Liver (tissue), 9 donors: ENCODE data around the gene SECISBP2L. TPM values are rescaled to one million over a fixed set of nuclear protein-coding genes. Genes with fewer than 3 reads are reported as not detected.

Source experiments
- DNase-seq: peaks from one replicate; pipeline ENCODE4 v3.0.0-alpha.2; 2017; ENCODE audit warnings: low spot score
- H3K27ac ChIP-seq, 2 donors: one replicate each; pipeline ENCODE4 v1.7.0; 2013; ENCODE audit warnings: inconsistent platforms in 2 of 2, low read length in 2 of 2, control low read depth in 1 of 2, low read depth in 1 of 2, mild to moderate bottlenecking in 1 of 2
- H3K27me3 ChIP-seq, 4 donors: one replicate each; pipeline versions ENCODE4 v1.6.1 to v1.7.0; 2013; ENCODE audit warnings: low read length in 3 of 4, inconsistent platforms in 1 of 4, mild to moderate bottlenecking in 1 of 4, moderate library complexity in 1 of 4; ENCODE audit not compliant: control insufficient read depth in 4 of 4, insufficient read depth in 4 of 4
- H3K36me3 ChIP-seq, 4 donors: one replicate each; pipeline versions ENCODE4 v1.6.1 to v1.7.0; 2013; ENCODE audit warnings: low read length in 3 of 4, mild to moderate bottlenecking in 3 of 4, low read depth in 1 of 4, moderate library complexity in 1 of 4; ENCODE audit not compliant: control insufficient read depth in 4 of 4, insufficient read depth in 3 of 4
- H3K4me1 ChIP-seq, 4 donors: one replicate each; pipeline versions ENCODE4 v1.6.1 to v1.7.0; 2013; ENCODE audit warnings: low read length in 3 of 4, mild to moderate bottlenecking in 3 of 4, moderate library complexity in 1 of 4; ENCODE audit not compliant: control insufficient read depth in 4 of 4, insufficient read depth in 4 of 4
- H3K4me3 ChIP-seq, 3 donors: one replicate each; pipeline versions ENCODE4 v1.6.1 to v1.7.0; 2013; ENCODE audit warnings: low read length in 3 of 3, control low read depth in 1 of 3, low read depth in 1 of 3, mild to moderate bottlenecking in 1 of 3
- H3K9ac ChIP-seq, 2 donors: one replicate each; pipeline ENCODE4 v1.7.0; 2013; ENCODE audit warnings: low read length in 2 of 2, mild to moderate bottlenecking in 2 of 2, moderate library complexity in 2 of 2, control low read depth in 1 of 2, low read depth in 1 of 2
- H3K9me3 ChIP-seq, 4 donors: one replicate each; pipeline versions ENCODE4 v1.6.1 to v1.7.0; 2013; ENCODE audit warnings: low read length in 3 of 4; ENCODE audit not compliant: control insufficient read depth in 4 of 4
- ATF3 ChIP-seq: IDR thresholded peaks from 2 replicates; pipeline ENCODE4 v1.6.1; 2016; ENCODE audit warnings: antibody characterized with exemption
- CTCF ChIP-seq: fragments of 150-350 bp; IDR thresholded peaks from 2 replicates; pipeline ENCODE4 v1.5.1; 2017; ENCODE audit warnings: improper control_type of control experiment, low read depth, low read length; ENCODE audit not compliant: missing input control
- EGR1 ChIP-seq, 2 donors: IDR thresholded peaks; 2 replicates each; pipeline ENCODE4 v1.6.1; 2016 to 2018; ENCODE audit warnings: antibody characterized with exemption in 2 of 2, low read depth in 2 of 2
- FOXA1 ChIP-seq: IDR thresholded peaks from 2 replicates; pipeline ENCODE4 v1.6.1; 2016; ENCODE audit warnings: antibody characterized with exemption
- FOXA2 ChIP-seq: IDR thresholded peaks from 2 replicates; pipeline ENCODE4 v1.6.1; 2016; ENCODE audit warnings: antibody characterized with exemption
- GABPA ChIP-seq, 2 donors: IDR thresholded peaks in 1 of 2; conservative IDR thresholded peaks in 1 of 2; 2 replicates each; pipeline ENCODE4 v1.6.1; 2016; ENCODE audit warnings: antibody characterized with exemption in 2 of 2, mild to moderate bottlenecking in 1 of 2, moderate library complexity in 1 of 2
- HNF4G ChIP-seq: IDR thresholded peaks from 2 replicates; pipeline ENCODE4 v1.6.1; 2016; ENCODE audit warnings: antibody characterized with exemption
- NR2F2 ChIP-seq: IDR thresholded peaks from 2 replicates; pipeline ENCODE4 v1.6.1; 2016; ENCODE audit warnings: antibody characterized with exemption
- RAD21 ChIP-seq, 2 donors: IDR thresholded peaks; 2 replicates each; pipeline ENCODE4 v1.6.1; 2016; ENCODE audit warnings: antibody characterized with exemption in 2 of 2, mild to moderate bottlenecking in 2 of 2
- REST ChIP-seq: IDR thresholded peaks from 2 replicates; pipeline ENCODE4 v1.6.1; 2016; ENCODE audit warnings: antibody characterized with exemption, mild to moderate bottlenecking
- SP1 ChIP-seq: IDR thresholded peaks from 2 replicates; pipeline ENCODE4 v1.6.1; 2018; ENCODE audit warnings: antibody characterized with exemption, mild to moderate bottlenecking
- TAF1 ChIP-seq: conservative IDR thresholded peaks from 2 replicates; pipeline ENCODE4 v1.6.1; 2016; ENCODE audit warnings: antibody characterized with exemption, mild to moderate bottlenecking
- YY1 ChIP-seq: IDR thresholded peaks from 2 replicates; pipeline ENCODE4 v1.6.1; 2016; ENCODE audit warnings: antibody characterized with exemption, mild to moderate bottlenecking
- ZBTB33 ChIP-seq: IDR thresholded peaks from 2 replicates; pipeline ENCODE4 v1.6.1; 2016; ENCODE audit warnings: antibody characterized with exemption
- WGBS: extraction: QIAGEN DNeasy Blood & Tissue Kit; methylation state at CpG from one replicate; pipeline ENCODE4 v1.1.7; 2013; 5-methylcytosine and 5-hydroxymethylcytosine counted together
- polyA plus RNA-seq, 2 donors: library from polyadenylated mRNA; stranded (reverse) in 1 of 2; unstranded in 1 of 2; fragments of 200-250 nt in 1 of 2; fragments of >200 nt in 1 of 2; fragmentation: Nextera tagmentation in 1 of 2; extraction: Ambion mirVana in 1 of 2; gene quantifications; one replicate each; pipeline versions ENCODE4 v1.2.1 to v1.2.3, GENCODE V29; 2013 to 2015
- total RNA-seq, 2 donors: library from RNA; depleted of rRNA; stranded (reverse); fragments of >200 nt; gene quantifications; one replicate each; pipeline ENCODE4 v1.2.3, GENCODE V29; 2014
- donor health status: healthy.
- donor health status: healthy.
- donor health status: healthy.
- donor health status: healthy.
- donor health status: healthy.

Gene SECISBP2L
- total and polyA plus RNA-seq, 4 donors: 5.7 to 15.7 (median 14.3) TPM

- H3K4me1 ChIP-seq: no peaks in the 10 kb centered on the region
- H3K27ac ChIP-seq: no peak overlapping the region
- H3K27me3 ChIP-seq: peaks cover 0 to 7% (median 0%) of the 10 kb centered on the region in 4 donors
- TF ChIP-seq SP1 (no peak), RAD21 (IDR thresholded peaks at IDR 0.05) (no peak), FOXA1 (no peak), FOXA2 (no peak)
- 85% methylated on average over 4 of the region's 4 CpGs for WGBS
- H3K4me3 ChIP-seq: no peak overlapping the region
- H3K9me3 ChIP-seq: no peaks in the 10 kb centered on the region
- no peaks in the 10 kb centered on the region for H3K36me3 ChIP-seq
- no peak for DNase-seq
- no peak overlapping the region for H3K9ac ChIP-seq
Measured at GRCh38 chr15:49060710-49061495, 14.7 kb upstream of the SECISBP2L start.

GRCh38 chr15:49059491-49059890 lies 13.2 kb upstream of the SECISBP2L start:
- 98% methylated on average over 3 of the region's 3 CpGs for WGBS
- Histone ChIP-seq H3K9ac (no peak overlapping the region), H3K9me3 (no peaks in the 10 kb centered on the region), H3K27me3 (no peaks in the 10 kb centered on the region), H3K36me3 (no peaks in the 10 kb centered on the region), H3K4me1 (no peaks in the 10 kb centered on the region), H3K27ac (no peak overlapping the region), H3K4me3 (no peak overlapping the region)
- no peak for TF ChIP-seq ZBTB33
- no peak for TF ChIP-seq NR2F2
- no peak for TF ChIP-seq YY1
- TF ChIP-seq RAD21 (IDR thresholded peaks at IDR 0.05): no peak
- no peak for TF ChIP-seq SP1
- no peak for TF ChIP-seq REST
- TF ChIP-seq CTCF: no peak
- TF ChIP-seq FOXA2: no peak
- no peak for TF ChIP-seq EGR1 (IDR thresholded peaks at IDR 0.05; ENCODE audit: low read depth in 2 of 2)
- TF ChIP-seq HNF4G: no peak
- TF ChIP-seq GABPA (IDR thresholded peaks at IDR 0.05 in 1 of 2, conservative IDR thresholded peaks at IDR 0.05 in 1 of 2): no peak
- TF ChIP-seq TAF1: no peak
- TF ChIP-seq ATF3: no peak
- DNase-seq: no peak
